LNCAP (cell line): ENCODE measurements around the gene MYH9.

Experiments
- TF ChIP-seq, protein P1 (sequence below): fragments of 450-650 bp; IDR thresholded peaks from 2 replicates; pipeline ENCODE4 v1.5.1; 2017; ENCODE audit warnings: mild to moderate bottlenecking

The MYH9 gene

DNA sequence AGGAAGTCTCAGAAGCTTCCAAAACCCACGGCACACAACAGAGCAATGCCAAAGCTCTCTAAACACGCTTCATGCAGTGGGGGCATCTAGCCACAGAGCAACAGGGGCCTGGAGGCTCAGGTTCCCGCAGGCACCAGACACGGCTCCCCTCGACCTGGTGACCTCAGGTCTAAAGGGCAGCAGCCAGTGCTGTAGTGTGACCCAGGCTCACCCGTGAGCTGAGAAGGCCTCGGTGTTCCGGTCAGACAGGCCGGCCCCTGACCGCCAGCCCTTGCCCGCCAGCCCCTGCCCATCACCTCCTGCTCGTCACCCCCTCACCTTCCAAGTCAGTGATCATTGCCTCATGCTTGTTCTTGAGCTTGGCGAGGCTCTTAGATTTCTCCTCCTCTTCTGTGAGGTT, 89.2 kb downstream of the MYH9 start:
- TF ChIP-seq, protein P1, sequence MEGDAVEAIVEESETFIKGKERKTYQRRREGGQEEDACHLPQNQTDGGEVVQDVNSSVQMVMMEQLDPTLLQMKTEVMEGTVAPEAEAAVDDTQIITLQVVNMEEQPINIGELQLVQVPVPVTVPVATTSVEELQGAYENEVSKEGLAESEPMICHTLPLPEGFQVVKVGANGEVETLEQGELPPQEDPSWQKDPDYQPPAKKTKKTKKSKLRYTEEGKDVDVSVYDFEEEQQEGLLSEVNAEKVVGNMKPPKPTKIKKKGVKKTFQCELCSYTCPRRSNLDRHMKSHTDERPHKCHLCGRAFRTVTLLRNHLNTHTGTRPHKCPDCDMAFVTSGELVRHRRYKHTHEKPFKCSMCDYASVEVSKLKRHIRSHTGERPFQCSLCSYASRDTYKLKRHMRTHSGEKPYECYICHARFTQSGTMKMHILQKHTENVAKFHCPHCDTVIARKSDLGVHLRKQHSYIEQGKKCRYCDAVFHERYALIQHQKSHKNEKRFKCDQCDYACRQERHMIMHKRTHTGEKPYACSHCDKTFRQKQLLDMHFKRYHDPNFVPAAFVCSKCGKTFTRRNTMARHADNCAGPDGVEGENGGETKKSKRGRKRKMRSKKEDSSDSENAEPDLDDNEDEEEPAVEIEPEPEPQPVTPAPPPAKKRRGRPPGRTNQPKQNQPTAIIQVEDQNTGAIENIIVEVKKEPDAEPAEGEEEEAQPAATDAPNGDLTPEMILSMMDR, result no peak

DNA sequence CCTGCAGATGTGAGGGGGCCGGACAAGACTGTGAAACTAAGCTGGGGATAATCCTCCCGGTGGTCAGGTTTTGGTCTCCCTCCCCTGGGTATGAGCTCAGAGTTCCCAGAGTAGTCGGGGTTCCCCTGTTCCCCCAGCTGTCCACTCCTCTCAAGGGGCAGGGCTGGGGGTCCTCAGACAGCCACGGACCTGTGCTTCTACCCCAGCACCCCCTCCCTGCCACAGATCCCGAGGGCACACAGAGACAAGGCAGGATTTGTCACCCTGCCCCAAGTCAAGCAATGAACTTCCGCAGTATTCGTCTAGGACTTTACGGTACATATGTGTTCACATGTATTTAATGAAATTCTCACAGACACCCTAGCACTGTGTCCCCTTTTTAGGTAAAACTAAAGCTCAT, 89.6 kb downstream of the MYH9 start:
- TF ChIP-seq, protein P1, result no peak

DNA sequence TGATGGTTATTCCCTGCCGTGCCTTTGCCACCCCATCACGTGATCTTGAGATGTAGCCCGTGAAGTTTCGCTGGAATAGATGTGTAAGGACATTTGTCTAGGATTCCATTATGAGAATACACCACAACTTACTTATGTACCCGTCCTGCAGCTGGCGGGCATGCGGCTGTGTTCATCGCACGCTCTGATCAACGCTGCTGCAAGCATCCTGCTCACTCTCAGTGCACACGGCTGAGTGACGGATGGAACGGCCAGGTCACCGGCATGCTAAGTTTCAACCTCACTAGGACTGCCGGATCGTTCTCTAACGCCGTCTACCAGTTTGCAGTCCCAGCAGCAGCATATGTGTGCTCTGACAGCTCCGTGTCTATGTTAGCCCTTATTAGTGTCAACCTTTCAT, 90.2 kb downstream of the MYH9 start:
- TF ChIP-seq, protein P1, result no peak

DNA sequence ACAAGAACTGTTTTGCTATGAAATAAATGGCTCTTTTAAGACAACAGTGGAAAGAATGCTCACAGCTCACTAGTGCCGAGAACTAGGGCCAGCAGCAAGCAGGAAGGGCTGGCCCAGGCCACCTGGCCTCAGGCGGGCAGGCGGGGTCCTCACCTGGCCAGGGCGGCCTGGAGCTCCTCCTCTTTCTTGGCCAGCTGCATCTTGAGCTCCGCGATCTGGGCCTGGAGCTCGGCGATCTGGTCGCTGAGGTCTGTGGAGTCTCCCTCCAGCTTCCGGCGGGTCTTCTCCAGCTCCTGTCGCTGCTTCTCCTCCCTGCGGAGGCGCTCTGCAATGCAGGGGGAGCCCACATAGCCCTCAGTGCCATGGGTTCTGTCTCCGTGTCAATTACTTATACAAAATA, 91.1 kb downstream of the MYH9 start:
- TF ChIP-seq, protein P1, result no peak

DNA sequence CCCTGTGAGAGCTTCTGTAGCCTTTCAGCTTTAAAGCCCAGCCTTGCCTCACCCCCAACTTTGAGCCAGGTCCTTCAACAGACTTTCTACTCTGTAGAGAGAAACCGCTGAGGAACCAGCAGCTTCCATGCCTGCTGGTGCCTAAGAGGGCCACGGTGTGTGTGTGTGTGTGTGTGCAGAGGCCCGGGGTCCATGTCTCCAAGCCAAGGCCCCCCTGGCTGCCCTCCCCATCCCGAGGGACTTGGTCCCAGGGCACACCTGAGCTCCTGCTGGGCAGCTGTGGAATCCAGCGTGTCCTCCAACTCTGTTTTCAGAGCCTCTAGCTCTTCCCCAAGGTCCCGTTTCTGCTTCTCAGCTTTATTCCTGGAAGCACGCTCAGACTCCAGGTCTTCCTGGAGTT, 92.5 kb downstream of the MYH9 start:
- TF ChIP-seq, protein P1, result no peak

DNA sequence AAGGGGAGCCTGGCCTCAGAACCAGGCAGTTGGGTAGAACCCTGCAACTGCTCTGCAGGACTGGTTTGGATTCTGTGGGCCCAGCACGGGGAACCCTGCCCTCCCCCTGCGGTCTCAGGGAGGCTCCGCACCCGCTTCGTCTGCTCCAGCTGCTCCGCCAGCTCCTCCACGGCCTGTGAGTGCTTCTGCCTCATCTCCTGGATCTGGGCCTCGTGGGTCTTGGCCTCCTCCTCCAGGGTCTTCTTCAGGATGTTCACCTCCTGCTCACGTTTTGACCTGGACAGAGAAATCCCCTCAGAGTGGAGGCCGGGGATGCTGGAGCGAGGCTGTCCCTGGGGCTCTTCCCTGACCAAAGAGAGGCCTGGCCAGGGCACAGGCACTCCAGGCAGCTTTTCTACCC, 93.0 kb downstream of the MYH9 start:
- TF ChIP-seq, protein P1, result no peak

DNA sequence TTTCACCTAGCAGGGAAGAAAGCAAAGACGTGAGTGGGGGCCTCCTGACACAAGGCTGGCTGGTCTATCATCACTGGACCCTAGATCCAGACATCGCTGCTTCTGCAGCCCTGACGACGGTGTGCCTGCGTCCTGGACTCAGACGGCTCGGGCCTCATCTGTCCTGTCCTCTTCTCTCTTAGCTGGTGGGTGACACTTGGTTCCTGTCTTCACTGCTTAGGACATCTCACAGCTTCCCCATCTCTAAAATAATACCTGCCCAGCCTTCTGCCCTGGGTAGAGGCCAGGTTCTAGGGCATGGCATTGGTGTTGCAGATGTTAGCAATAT, 93.5 kb downstream of the MYH9 start:
- TF ChIP-seq, protein P1, result no peak

DNA sequence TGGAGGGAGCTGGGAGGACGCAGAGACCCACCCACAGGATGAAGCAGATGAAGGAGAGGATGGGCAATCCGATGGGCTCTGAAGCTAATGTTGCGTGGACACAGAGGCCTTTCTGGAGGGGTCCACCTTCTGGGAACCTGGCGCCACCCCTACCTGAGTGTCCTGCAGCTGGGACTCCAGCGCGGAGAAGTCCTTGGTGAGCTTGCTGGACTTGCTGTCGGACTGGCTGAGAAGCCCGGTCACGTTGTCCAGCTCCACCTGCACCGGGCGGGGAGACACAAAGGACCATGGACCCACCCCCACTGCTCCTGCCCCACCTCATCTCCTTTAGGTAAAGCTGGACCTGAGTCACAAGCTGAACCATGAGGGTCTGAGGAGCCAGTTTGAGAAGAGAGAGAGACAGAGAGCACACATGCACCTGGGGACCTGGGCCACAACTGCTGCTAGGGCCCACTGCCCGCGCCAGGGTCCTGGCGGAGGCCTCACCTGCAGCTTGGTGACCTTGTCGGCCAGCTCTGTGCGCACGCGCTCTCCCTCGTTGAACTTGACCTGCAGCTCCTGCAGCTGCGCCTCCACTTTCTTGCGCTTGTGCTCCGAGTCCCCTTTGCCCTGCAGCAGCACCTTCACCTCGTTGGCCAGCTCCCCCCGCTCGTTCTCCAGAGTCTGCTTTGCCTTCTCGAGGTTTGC, 94.0 kb downstream of the MYH9 start:
- TF ChIP-seq, protein P1, result no peak
